Thyroid gland (tissue), 4 donors: Measurements from ENCODE around the gene LAMTOR4. TPM values are rescaled to one million over a fixed set of nuclear protein-coding genes. Genes with fewer than 3 reads are reported as not detected.

Source experiments
- DNase-seq, 2 donors: peaks; one replicate each; pipeline ENCODE4 v3.0.0-alpha.2; 2019
- H3K27ac ChIP-seq, 3 donors: fragments of 200-600 bp; sonication (generic); 1 replicate in 2 of 3; 2 replicates in 1 of 3; pipeline ENCODE4 v1.5.1; 2016 to 2019; ENCODE audit warnings: mild to moderate bottlenecking in 1 of 3, moderate library complexity in 1 of 3
- H3K27me3 ChIP-seq: fragments of 200-600 bp; sonication (generic); one replicate; pipeline ENCODE4 v1.5.1; 2019
- H3K36me3 ChIP-seq, 2 donors: fragments of 200-600 bp; sonication (generic); one replicate each; pipeline ENCODE4 v1.5.1; 2016 to 2019
- H3K4me1 ChIP-seq, 2 donors: fragments of 200-600 bp; sonication (generic); one replicate each; pipeline ENCODE4 v1.5.1; 2017 to 2019
- H3K4me3 ChIP-seq, 3 donors: fragments of 200-600 bp; sonication (generic); replicated peaks in 1 of 3; 1 replicate in 2 of 3; 2 replicates in 1 of 3; pipeline ENCODE4 v1.5.1; 2016; ENCODE audit warnings: mild to moderate bottlenecking in 1 of 3
- H3K9me3 ChIP-seq: fragments of 200-600 bp; sonication (generic); one replicate; pipeline ENCODE4 v1.5.1; 2017
- POLR2A ChIP-seq, 2 donors: fragments of 450-650 bp; IDR thresholded peaks; one replicate each; pipeline ENCODE4 v1.6.1; 2017; ENCODE audit warnings: antibody characterized with exemption in 2 of 2, mild to moderate bottlenecking in 2 of 2, moderate library complexity in 1 of 2
- whole genome bisulfite sequencing, 2 donors: methylation state at CpG; one replicate each; pipeline ENCODE4 v1.1.5; 2017; 5-methylcytosine and 5-hydroxymethylcytosine counted together
- intact Hi-C: fragments of 100-400 bp; cut with DNase I; formaldehyde crosslinking; loops from one replicate; pipeline ENCODE4 v1.15.1; 2023
- microRNA-seq: library from miRNA; unstranded; fragments of <30 nt; microRNA quantifications from one replicate; pipeline ENCODE4, GENCODE V29; 2016
- total RNA-seq, 4 donors: library from RNA; depleted of rRNA; stranded (reverse); fragments of >200 nt; gene quantifications; one replicate each; pipeline ENCODE4 v1.2.3, GENCODE V29; 2016
- TF ChIP-seq, protein P1 (sequence below), 6 experiments: fragments of 200-600 bp in 3 of 6; fragments of 450-650 bp in 3 of 6; sonication (generic) in 3 of 6; IDR thresholded peaks; one replicate each; pipeline ENCODE4 v1.5.1; 2016 to 2019; ENCODE audit warnings: antibody characterized with exemption in 6 of 6, mild to moderate bottlenecking in 2 of 6, inconsistent platforms in 1 of 6, moderate library complexity in 1 of 6

LAMTOR4 gene
- total RNA-seq, 4 donors from 2014 or later = 69.7 to 264 (median 204) TPM

DNA sequence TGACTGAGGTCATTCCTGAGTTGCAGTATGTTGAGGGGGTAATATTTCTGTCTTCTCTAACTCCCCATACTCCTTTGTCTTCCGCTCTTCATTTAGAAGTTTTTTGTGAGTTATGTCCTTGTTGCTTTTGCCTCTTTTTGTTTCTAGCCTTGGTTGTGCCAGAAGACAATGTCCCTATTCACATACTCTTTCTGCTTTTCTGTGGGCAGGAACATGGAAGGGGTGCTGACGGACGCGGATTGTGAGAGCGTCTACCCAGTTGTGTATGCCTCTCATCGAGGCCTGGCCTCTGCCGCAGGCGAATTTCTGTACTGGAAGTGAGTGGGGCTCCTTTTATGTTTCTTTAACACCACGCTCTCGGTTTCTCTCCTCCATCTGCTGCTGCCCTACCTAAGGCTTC, 49.5 kb downstream of the LAMTOR4 start:
- Histone ChIP-seq H3K9me3 (no peaks in the 10 kb centered on the region), H3K4me1 (no peaks in the 10 kb centered on the region), H3K4me3 (no peak overlapping the region), H3K36me3 (no peaks in the 10 kb centered on the region), H3K27ac (no peak overlapping the region), H3K27me3 (no peaks in the 10 kb centered on the region)
- intact Hi-C loops = no loop called here
- WGBS, 2 donors = 92 to 93% methylated on average over 10 of the region's 10 CpGs
- no peak for TF ChIP-seq POLR2A (IDR thresholded peaks at IDR 0.05)
- TF ChIP-seq, protein P1, sequence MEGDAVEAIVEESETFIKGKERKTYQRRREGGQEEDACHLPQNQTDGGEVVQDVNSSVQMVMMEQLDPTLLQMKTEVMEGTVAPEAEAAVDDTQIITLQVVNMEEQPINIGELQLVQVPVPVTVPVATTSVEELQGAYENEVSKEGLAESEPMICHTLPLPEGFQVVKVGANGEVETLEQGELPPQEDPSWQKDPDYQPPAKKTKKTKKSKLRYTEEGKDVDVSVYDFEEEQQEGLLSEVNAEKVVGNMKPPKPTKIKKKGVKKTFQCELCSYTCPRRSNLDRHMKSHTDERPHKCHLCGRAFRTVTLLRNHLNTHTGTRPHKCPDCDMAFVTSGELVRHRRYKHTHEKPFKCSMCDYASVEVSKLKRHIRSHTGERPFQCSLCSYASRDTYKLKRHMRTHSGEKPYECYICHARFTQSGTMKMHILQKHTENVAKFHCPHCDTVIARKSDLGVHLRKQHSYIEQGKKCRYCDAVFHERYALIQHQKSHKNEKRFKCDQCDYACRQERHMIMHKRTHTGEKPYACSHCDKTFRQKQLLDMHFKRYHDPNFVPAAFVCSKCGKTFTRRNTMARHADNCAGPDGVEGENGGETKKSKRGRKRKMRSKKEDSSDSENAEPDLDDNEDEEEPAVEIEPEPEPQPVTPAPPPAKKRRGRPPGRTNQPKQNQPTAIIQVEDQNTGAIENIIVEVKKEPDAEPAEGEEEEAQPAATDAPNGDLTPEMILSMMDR (IDR thresholded peaks at IDR 0.05) = no peak
- DNase-seq = no peak

DNA sequence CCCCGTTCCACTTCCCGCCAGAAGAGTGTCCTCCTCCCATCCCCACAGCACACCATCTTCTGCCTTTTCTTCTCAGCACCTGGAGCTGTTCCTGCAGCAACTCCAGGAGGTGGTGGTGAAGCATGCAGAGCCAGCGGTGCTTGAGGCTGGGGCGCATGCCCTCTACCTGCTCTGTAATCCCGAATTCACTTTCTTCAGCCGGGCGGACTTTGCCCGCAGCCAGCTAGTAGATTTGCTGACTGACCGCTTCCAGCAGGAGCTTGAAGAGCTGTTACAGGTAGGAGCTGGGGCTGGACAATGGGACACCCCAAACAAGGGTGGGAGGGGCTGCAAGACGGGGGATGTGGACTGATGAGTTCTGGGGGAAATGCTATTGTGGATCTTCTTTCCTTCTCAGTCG, 52.0 kb downstream of the LAMTOR4 start:
- TF ChIP-seq, protein P1 (IDR thresholded peaks at IDR 0.05) = no peak
- TF ChIP-seq POLR2A (IDR thresholded peaks at IDR 0.05) = no peak
- WGBS, 2 donors = 53 to 62% methylated on average over 11 of the region's 11 CpGs
- no peaks in the 10 kb centered on the region for H3K4me1 ChIP-seq
- intact Hi-C loops = no loop called here
- no peak overlapping the region for H3K27ac ChIP-seq
- no peaks in the 10 kb centered on the region for H3K36me3 ChIP-seq
- H3K27me3 ChIP-seq = no peaks in the 10 kb centered on the region
- no peak overlapping the region for H3K4me3 ChIP-seq
- no peaks in the 10 kb centered on the region for H3K9me3 ChIP-seq
- DNase-seq = no peak

Small RNA genes within 50 kb of the gene (microRNA-seq; reads per million reads assigned to microRNA genes)
- gene MIR4658 = not detected

Other genes starting within 250 kb of the LAMTOR4 start
- gene TRIM4, start 229.4 kb upstream of the LAMTOR4 start, total RNA-seq = 10 to 100 TPM; 39.7 to 78.1 (median 59.3) TPM
- not detected for gene GJC3, start 219.3 kb upstream of the LAMTOR4 start, total RNA-seq
- gene AZGP1, start 172.9 kb upstream of the LAMTOR4 start, total RNA-seq = 1 to 10 TPM in 3 of 4 donors, not detected in 1; 1.6 to 3.5 (median 3.1) TPM
- 10 to 100 TPM; 34.0 to 41.4 (median 35.3) TPM for gene ZKSCAN1, start 133.3 kb upstream of the LAMTOR4 start, total RNA-seq
- 10 to 100 TPM; 14.0 to 23.8 (median 19.2) TPM for gene ZSCAN21, start 99.1 kb upstream of the LAMTOR4 start, total RNA-seq
- 10 to 100 TPM; 31.4 to 42.3 (median 36.1) TPM for gene ZNF3, start 67.2 kb upstream of the LAMTOR4 start, total RNA-seq
- gene COPS6, start 59.9 kb upstream of the LAMTOR4 start, total RNA-seq = 10 to 100 TPM; 32.5 to 71.5 (median 39.9) TPM
- 10 to 100 TPM; 16.6 to 51.3 (median 26.5) TPM for gene MCM7, start 47.5 kb upstream of the LAMTOR4 start, total RNA-seq
- 10 to 100 TPM in 3 of 4 donors, 1 to 10 TPM in 1; 9.1 to 26.6 (median 19.4) TPM for gene AP4M1, start 47.3 kb upstream of the LAMTOR4 start, total RNA-seq
- 100 to 1,000 TPM in 1 of 4 donors, 10 to 100 TPM in 3; 50.3 to 104 (median 85.2) TPM for gene TAF6, start 29.6 kb upstream of the LAMTOR4 start, total RNA-seq
- 10 to 100 TPM in 3 of 4 donors, 1 to 10 TPM in 1; 4.1 to 14.5 (median 13.1) TPM for gene CNPY4, start 29.3 kb upstream of the LAMTOR4 start, total RNA-seq
- 10 to 100 TPM in 1 of 4 donors, 1 to 10 TPM in 3; 3.0 to 12.5 (median 6.1) TPM for gene MBLAC1, start 22.0 kb upstream of the LAMTOR4 start, total RNA-seq
- gene TRAPPC14, start 9.8 kb downstream of the LAMTOR4 start, total RNA-seq = 10 to 100 TPM; 11.1 to 21.1 (median 11.8) TPM
- 1 to 10 TPM in 2 of 4 donors, under 1 TPM in 2; 0.67 to 1.7 (median 1.1) TPM for gene GAL3ST4, start 19.7 kb downstream of the LAMTOR4 start, total RNA-seq
- gene GPC2, start 28.5 kb downstream of the LAMTOR4 start, total RNA-seq = 1 to 10 TPM in 1 of 4 donors, not detected in 3; 1.3 TPM
- gene STAG3, start 29.0 kb downstream of the LAMTOR4 start, total RNA-seq = 1 to 10 TPM in 2 of 4 donors, under 1 TPM in 1, not detected in 1; 0.34 to 2.7 (median 1.5) TPM
- 1 to 10 TPM in 1 of 4 donors, under 1 TPM in 1, not detected in 2; 0.42 to 2.6 TPM for gene PVRIG, start 71.0 kb downstream of the LAMTOR4 start, total RNA-seq
- not detected for gene SPDYE3, start 158.8 kb downstream of the LAMTOR4 start, total RNA-seq
- gene PILRB, start 209.2 kb downstream of the LAMTOR4 start, total RNA-seq = 10 to 100 TPM; 60.9 to 86.5 (median 73.9) TPM
- gene PILRA, start 224.6 kb downstream of the LAMTOR4 start, total RNA-seq = 1 to 10 TPM; 2.4 to 6.4 (median 4.4) TPM